Measurements from ENCODE around the gene AGBL1.

DNA sequence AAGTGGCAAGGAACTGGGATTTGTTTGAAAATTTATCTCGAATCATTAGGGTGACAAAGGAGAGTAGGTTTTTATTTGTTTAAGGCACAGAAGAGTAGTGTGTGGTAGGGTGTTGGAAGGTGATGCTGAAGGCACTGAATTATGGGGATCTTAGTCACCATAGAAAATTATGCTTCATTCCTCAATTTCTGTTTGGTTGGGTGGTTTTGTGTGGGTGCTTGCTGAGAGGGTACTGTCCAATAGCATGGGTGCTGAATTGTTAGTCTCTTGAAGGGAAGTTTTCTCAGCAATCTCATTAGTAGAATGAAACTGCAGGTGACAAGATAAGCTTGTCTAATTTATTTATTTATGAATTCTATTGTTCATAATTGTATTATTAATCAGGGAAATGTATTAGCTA lies 610.9 kb downstream of the AGBL1 start:
- TF ChIP-seq, protein P1, sequence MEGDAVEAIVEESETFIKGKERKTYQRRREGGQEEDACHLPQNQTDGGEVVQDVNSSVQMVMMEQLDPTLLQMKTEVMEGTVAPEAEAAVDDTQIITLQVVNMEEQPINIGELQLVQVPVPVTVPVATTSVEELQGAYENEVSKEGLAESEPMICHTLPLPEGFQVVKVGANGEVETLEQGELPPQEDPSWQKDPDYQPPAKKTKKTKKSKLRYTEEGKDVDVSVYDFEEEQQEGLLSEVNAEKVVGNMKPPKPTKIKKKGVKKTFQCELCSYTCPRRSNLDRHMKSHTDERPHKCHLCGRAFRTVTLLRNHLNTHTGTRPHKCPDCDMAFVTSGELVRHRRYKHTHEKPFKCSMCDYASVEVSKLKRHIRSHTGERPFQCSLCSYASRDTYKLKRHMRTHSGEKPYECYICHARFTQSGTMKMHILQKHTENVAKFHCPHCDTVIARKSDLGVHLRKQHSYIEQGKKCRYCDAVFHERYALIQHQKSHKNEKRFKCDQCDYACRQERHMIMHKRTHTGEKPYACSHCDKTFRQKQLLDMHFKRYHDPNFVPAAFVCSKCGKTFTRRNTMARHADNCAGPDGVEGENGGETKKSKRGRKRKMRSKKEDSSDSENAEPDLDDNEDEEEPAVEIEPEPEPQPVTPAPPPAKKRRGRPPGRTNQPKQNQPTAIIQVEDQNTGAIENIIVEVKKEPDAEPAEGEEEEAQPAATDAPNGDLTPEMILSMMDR (IDR thresholded peaks at IDR 0.05) = no peak
- no peak for TF ChIP-seq BHLHE40 (IDR thresholded peaks at IDR 0.05; ENCODE audit: low read depth, low read length)
- TF ChIP-seq PHF8 (IDR thresholded peaks at IDR 0.05; ENCODE audit: borderline replicate concordance, low read depth) = no peak

Data from A549 (cell line).